Measurements from ENCODE around the gene SERGEF. TPM values are rescaled to one million over a fixed set of nuclear protein-coding genes. Genes with fewer than 3 reads are reported as not detected.

SERGEF gene
- total and polyA plus RNA-seq, 2 of the 13 experiments (the other 11 are each of a cell fraction or from before 2014, with no cell fraction given): 54.5 to 114 TPM

GRCh38 chr11:17750013-17750800 is 262.6 kb downstream of the SERGEF start (continued):
- TF ChIP-seq CBX5 (CRISPR knock-in tag; IDR thresholded peaks at IDR 0.05; ENCODE audit: borderline replicate concordance): no peak
- no peak for TF ChIP-seq ZBTB7B (CRISPR knock-in tag; IDR thresholded peaks at IDR 0.05)
- TF ChIP-seq HOXD1 (CRISPR knock-in tag; IDR thresholded peaks at IDR 0.05): no peak
- no peak for TF ChIP-seq KLF12 (CRISPR knock-in tag; IDR thresholded peaks at IDR 0.05; ENCODE audit: borderline replicate concordance)
- TF ChIP-seq ZC3H13 (CRISPR knock-in tag; IDR thresholded peaks at IDR 0.05): no peak
- no peak for TF ChIP-seq CBX2 (IDR thresholded peaks at IDR 0.05; ENCODE audit: low read depth, low read length)
- TF ChIP-seq CBX2 (CRISPR knock-in tag; IDR thresholded peaks at IDR 0.05; ENCODE audit: low read depth): no peak
- TF ChIP-seq ARID5B (CRISPR knock-in tag; IDR thresholded peaks at IDR 0.05): no peak
- no peak for TF ChIP-seq ZNF574 (CRISPR knock-in tag; IDR thresholded peaks at IDR 0.05)
